Measurements from ENCODE around the gene DHDH.
A peak's percentile ranks its signal among the peaks of the same experiment; 100 is the strongest.
"Not testable (repeated sequence)": the region's sequence is repeated elsewhere in the genome, so short reads cannot be mapped to it uniquely, and the experiment has no call there.

Gene DHDH

GRCh38 chr19:48914181-48914580 lies 19.3 kb upstream of the DHDH start:
- TF ChIP-seq CTCF (IDR thresholded peaks at IDR 0.05) = no peak
- DNase-seq = no peak
- Mint-ChIP-seq H3K27ac (peak overlapping the region; percentile 89), H3K9me3 (no peaks in the 10 kb centered on the region), H3K27me3 (ENCODE audit: low read depth, poor library complexity) (peaks cover 2% of the 10 kb centered on the region), H3K36me3 (ENCODE audit: low read depth) (peaks cover 64% of the 10 kb centered on the region), H3K4me3 (no peak overlapping the region), H3K4me1 (peaks cover 10% of the 10 kb centered on the region)

GRCh38 chr19:48915757-48916156 lies 17.7 kb upstream of the DHDH start:
- Mint-ChIP-seq H3K4me1 (peaks cover 10% of the 10 kb centered on the region), H3K4me3 (no peak overlapping the region), H3K9me3 (no peaks in the 10 kb centered on the region), H3K36me3 (ENCODE audit: low read depth) (peaks cover 54% of the 10 kb centered on the region), H3K27ac (no peak overlapping the region), H3K27me3 (ENCODE audit: low read depth, poor library complexity) (peaks cover 2% of the 10 kb centered on the region)
- DNase-seq = no peak
- TF ChIP-seq CTCF (IDR thresholded peaks at IDR 0.05) = no peak

GRCh38 chr19:48918071-48918470 lies 15.4 kb upstream of the DHDH start:
- Mint-ChIP-seq H3K27me3 (ENCODE audit: low read depth, poor library complexity) (no peaks in the 10 kb centered on the region), H3K36me3 (ENCODE audit: low read depth) (peaks cover 37% of the 10 kb centered on the region), H3K4me3 (no peak overlapping the region), H3K9me3 (no peaks in the 10 kb centered on the region), H3K4me1 (peaks cover 10% of the 10 kb centered on the region), H3K27ac (peak overlapping the region; percentile 87)
- no peak for TF ChIP-seq CTCF (IDR thresholded peaks at IDR 0.05)
- DNase-seq = no peak

GRCh38 chr19:48918801-48919247 lies 14.7 kb upstream of the DHDH start:
- DNase-seq = peak; percentile 65
- peak overlapping the region; percentile 68 for H3K27ac Mint-ChIP-seq

GRCh38 chr19:48919271-48919670 lies 14.2 kb upstream of the DHDH start:
- not testable (repeated sequence) for H3K4me3 Mint-ChIP-seq; H3K27me3 Mint-ChIP-seq (ENCODE audit: low read depth, poor library complexity); H3K27ac Mint-ChIP-seq; DNase-seq; H3K9me3 Mint-ChIP-seq; H3K4me1 Mint-ChIP-seq
- peaks cover 32% of the 10 kb centered on the region for H3K36me3 Mint-ChIP-seq (ENCODE audit: low read depth)

More at GRCh38 chr19:48918801-48919247, 14.7 kb upstream of the DHDH start:
- Mint-ChIP-seq H3K36me3 (ENCODE audit: low read depth) (peaks cover 35% of the 10 kb centered on the region), H3K4me1 (peaks cover 10% of the 10 kb centered on the region), H3K4me3 (no peak overlapping the region), H3K27me3 (ENCODE audit: low read depth, poor library complexity) (no peaks in the 10 kb centered on the region), H3K9me3 (no peaks in the 10 kb centered on the region)
- TF ChIP-seq CTCF (IDR thresholded peaks at IDR 0.05) = no peak

GRCh38 chr19:48920949-48921348 lies 12.6 kb upstream of the DHDH start:
- H3K36me3 Mint-ChIP-seq (ENCODE audit: low read depth) = peaks cover 23% of the 10 kb centered on the region
- TF ChIP-seq CTCF (IDR thresholded peaks at IDR 0.05) = no peak
- H3K27ac Mint-ChIP-seq = no peak overlapping the region
- no peak for DNase-seq
- H3K27me3 Mint-ChIP-seq (ENCODE audit: low read depth, poor library complexity) = no peaks in the 10 kb centered on the region
- peaks cover 10% of the 10 kb centered on the region for H3K4me1 Mint-ChIP-seq
- no peaks in the 10 kb centered on the region for H3K9me3 Mint-ChIP-seq
- no peak overlapping the region for H3K4me3 Mint-ChIP-seq
